Panc1 (cell line): ENCODE results near the gene MTSS2.

Experiments used
- POLR2AphosphoS5 ChIP-seq: IDR thresholded peaks from 2 replicates; pipeline ENCODE4 v1.6.1; 2012; ENCODE audit warnings: mild to moderate bottlenecking, low read depth, low read length, moderate library complexity
- SIN3A ChIP-seq: IDR thresholded peaks from 2 replicates; pipeline ENCODE4 v1.6.1; 2012; ENCODE audit warnings: low read depth, mild to moderate bottlenecking, low read length, moderate library complexity, borderline replicate concordance; ENCODE audit not compliant: insufficient read depth
- TCF7L2 ChIP-seq: IDR thresholded peaks from 2 replicates; pipeline ENCODE4 v1.6.1; 2011; ENCODE audit warnings: mild to moderate bottlenecking, low read depth, low read length, inconsistent platforms
- TF ChIP-seq, protein P1 (sequence below): fragments of 450-650 bp; IDR thresholded peaks from 2 replicates; pipeline ENCODE4 v1.5.1; 2017; ENCODE audit warnings: mild to moderate bottlenecking
- TF ChIP-seq, protein P2 (sequence below), 2 experiments: IDR thresholded peaks; 2 replicates each; pipeline ENCODE4 v1.6.1; 2011 to 2012; ENCODE audit warnings: low read depth in 2 of 2, control low read depth in 1 of 2, low read length in 1 of 2, mild to moderate bottlenecking in 1 of 2, moderate library complexity in 1 of 2; ENCODE audit not compliant: insufficient read depth in 1 of 2

DNA sequence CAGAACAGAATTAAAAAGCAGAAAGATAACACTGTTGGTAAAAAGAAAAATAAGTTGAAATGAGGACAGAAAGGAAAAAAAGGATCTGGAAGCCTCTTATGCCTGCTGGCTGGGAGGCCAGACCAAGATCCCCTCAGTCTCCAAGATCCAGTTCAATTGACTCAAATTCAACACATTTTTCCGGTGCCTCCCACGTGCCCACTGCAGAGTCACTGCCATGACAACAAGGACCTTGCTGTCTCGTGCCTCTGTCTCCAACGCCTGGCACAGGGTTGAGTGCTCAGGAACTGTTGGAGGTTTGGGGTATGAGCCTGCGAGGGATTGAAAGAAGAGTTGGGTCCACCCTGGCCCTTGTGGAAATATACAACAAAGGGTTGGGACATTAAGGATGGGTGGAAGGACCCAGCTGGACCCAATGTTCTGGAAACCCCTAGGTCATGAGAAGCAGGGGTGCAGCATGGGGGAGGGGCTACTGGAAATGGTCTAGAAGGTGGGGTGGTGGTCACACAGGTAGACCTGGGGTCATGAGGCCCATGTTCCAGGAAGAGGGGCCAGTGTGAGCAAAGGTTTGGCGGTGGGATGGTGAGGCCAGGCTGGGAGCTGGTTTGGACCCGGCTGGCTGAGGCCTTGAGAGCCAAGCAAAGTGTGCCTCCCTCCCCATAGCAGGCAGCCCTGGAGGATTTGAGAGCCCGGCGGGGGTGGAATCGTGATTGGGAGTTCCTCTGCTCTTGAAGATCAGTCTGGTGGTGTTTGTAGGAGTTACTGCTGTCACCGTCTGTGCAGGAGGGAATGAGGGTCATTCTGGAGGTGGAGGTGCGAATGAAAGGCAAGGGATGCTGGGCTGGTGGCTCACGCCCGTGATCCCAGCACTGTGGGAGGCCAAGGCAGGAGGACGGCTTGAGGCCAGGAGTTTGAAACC, 38.2 kb downstream of the MTSS2 start:
- TF ChIP-seq, protein P1, sequence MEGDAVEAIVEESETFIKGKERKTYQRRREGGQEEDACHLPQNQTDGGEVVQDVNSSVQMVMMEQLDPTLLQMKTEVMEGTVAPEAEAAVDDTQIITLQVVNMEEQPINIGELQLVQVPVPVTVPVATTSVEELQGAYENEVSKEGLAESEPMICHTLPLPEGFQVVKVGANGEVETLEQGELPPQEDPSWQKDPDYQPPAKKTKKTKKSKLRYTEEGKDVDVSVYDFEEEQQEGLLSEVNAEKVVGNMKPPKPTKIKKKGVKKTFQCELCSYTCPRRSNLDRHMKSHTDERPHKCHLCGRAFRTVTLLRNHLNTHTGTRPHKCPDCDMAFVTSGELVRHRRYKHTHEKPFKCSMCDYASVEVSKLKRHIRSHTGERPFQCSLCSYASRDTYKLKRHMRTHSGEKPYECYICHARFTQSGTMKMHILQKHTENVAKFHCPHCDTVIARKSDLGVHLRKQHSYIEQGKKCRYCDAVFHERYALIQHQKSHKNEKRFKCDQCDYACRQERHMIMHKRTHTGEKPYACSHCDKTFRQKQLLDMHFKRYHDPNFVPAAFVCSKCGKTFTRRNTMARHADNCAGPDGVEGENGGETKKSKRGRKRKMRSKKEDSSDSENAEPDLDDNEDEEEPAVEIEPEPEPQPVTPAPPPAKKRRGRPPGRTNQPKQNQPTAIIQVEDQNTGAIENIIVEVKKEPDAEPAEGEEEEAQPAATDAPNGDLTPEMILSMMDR: no peak
- TF ChIP-seq TCF7L2 (no peak), POLR2AphosphoS5 (no peak), SIN3A (no peak)
- TF ChIP-seq, protein P2, sequence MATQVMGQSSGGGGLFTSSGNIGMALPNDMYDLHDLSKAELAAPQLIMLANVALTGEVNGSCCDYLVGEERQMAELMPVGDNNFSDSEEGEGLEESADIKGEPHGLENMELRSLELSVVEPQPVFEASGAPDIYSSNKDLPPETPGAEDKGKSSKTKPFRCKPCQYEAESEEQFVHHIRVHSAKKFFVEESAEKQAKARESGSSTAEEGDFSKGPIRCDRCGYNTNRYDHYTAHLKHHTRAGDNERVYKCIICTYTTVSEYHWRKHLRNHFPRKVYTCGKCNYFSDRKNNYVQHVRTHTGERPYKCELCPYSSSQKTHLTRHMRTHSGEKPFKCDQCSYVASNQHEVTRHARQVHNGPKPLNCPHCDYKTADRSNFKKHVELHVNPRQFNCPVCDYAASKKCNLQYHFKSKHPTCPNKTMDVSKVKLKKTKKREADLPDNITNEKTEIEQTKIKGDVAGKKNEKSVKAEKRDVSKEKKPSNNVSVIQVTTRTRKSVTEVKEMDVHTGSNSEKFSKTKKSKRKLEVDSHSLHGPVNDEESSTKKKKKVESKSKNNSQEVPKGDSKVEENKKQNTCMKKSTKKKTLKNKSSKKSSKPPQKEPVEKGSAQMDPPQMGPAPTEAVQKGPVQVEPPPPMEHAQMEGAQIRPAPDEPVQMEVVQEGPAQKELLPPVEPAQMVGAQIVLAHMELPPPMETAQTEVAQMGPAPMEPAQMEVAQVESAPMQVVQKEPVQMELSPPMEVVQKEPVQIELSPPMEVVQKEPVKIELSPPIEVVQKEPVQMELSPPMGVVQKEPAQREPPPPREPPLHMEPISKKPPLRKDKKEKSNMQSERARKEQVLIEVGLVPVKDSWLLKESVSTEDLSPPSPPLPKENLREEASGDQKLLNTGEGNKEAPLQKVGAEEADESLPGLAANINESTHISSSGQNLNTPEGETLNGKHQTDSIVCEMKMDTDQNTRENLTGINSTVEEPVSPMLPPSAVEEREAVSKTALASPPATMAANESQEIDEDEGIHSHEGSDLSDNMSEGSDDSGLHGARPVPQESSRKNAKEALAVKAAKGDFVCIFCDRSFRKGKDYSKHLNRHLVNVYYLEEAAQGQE (IDR thresholded peaks at IDR 0.05; ENCODE audit: insufficient read depth in 1 of 2, low read depth in 2 of 2, low read length in 1 of 2): no peak
